ENCODE measurements around the gene RBAK.
A peak's percentile ranks its signal among the peaks of the same experiment; 100 is the strongest.
"Not testable (repeated sequence)": the region's sequence is repeated elsewhere in the genome, so short reads cannot be mapped to it uniquely, and the experiment has no call there.

RBAK gene

GRCh38 chr7:5045558-5046396 lies at the start of gene RBAK:
Gene RBAK (plus strand): TSS chr7:5045860. CDS start chr7:5048077, 2,217 bp downstream.
- peak; percentile 99 for DNase-seq

DNA sequence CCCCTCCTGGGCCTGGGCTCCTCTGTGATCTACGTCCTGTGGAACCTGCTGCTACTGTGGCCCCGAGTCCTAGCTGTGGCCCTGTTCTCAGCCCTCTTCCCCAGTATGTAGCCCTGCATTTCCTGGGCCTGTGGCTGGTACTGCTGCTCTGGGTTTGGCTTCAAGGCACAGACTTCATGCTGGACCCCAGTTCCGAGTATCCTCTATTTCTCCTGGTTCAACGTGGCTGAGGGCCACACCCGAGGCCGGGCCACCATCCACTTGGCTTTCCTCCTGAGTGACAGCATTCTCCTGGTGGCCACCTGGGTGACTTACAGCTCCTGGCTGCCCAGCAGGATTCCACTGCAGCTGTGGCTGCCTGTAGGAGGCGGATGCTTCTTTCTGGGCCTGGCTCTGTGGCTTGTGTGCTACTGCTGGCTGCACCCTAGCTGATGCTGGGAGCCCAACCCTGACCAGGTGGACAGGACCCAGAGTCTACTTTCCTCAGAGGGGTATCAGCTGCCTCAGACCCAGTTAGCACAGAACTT lies 48.9 kb upstream of the RBAK start:
- no peak for DNase-seq

- DNase-seq, result no peak
These were observed 47.4 kb upstream of the RBAK start for GRCh38 chr7:4998244-4998643.

GRCh38 chr7:4998910-4999309 lies 46.8 kb upstream of the RBAK start:
- no peak for DNase-seq

DNA sequence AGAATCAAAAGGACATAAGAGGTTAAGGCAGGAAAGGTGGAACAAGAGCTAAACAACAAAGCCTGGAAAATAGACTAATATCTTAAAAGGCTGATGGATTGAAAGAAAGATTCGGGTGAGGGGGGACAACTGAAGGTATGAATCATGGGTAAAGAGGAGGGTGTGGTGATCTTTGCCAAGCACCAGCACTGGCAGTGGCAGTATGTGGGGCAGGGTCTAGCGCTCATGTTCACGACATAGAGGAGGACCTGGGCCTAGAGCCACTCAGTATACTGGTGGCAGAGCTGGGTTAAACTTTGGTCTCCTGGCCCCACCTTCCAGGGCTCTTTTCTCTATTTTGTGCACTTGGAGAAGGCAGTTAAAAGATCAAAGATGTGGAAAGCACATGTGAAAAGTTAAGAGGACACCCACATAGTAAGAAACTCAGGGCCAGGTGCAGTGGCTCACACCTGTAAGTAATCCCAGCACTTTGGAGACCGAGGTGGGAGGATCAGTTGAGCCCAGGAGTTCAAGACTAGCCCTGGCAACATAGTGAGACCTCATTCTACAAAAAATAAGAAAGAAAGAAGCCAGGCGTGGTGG lies 46.2 kb upstream of the RBAK start:
- no peak for DNase-seq

DNA sequence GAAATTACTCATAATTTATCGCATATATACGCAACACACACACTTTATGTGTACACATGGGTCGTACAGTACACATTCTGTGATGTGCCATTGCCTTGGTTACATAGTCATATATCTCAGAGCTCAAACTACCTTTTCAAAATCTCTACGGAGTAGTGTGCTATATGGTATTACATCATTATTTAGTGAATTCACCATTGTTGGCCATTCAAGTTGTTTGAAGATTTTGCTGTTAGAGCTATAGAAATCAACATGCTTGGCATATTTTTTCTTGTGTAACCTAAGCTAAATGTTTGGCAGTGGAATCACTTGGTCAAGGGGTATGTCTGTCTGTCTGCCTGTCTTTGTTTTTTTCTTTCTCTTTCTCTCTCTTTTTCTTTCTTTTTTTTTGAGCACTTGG lies 44.7 kb upstream of the RBAK start:
- DNase-seq, result no peak

DNA sequence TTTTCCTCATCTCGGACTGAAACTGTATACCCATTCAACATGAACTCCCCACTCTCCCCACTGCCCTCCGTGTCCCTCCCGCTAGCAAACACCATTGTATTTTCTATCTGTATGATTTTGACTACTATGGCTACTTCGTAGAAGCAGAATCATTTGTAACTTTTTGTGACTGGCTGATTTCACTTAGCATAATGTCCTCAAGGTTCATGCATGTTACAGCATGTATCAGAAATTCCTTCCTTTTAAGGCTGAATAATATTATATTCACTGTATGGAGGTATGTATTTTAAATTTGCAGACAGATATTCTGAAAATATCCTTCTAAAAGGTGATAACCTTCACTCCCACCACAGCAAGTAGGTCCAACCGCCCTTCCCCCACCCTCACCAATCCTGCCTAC lies 43.7 kb upstream of the RBAK start:
- no peak for DNase-seq

- no peak for DNase-seq
These were observed 40.6 kb upstream of the RBAK start for GRCh38 chr7:5005066-5005465.

DNA sequence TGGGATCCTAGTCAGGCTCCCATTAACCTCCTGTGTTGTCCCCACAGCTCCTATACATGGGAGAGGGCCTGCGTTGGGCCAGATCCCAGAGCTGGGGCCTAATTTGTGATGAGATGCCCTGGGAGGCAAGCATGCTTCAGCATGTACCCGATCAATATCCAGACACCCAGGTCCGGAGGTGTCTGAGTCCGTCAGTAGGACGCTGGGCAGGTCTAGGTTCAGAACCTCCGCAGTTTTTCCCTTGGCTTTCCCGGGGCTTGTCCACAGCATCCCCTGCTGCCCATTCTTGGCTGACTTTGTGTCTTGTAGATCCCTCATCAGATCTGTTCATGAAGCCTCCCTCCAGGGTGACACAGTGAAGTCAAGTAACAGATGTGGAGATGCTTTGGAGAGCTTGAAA lies 32.7 kb upstream of the RBAK start:
- DNase-seq, result no peak

GRCh38 chr7:5015936-5016335 lies 29.7 kb upstream of the RBAK start:
- DNase-seq, result not testable (repeated sequence)

DNA sequence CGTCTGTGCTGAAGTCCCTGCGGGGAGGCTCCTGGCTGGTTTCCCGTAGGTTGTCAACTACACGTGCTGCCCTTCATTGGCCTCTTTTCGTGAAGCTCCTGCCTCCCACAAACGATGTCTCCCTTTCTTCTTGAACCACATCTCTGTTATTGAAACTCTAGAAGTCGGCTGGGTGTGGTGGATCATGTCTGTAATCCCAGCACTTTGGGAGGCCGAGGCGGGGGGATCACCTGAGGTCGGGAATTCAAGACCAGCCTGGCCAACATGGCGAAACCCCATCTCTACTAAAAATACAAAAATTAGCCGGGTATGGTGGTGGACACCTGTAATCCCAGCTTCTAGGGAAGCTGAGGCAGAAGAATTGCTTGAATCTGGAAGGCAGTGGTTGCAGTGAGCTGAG lies 28.0 kb upstream of the RBAK start:
- DNase-seq, result not testable (repeated sequence)

- DNase-seq, result no peak
These were observed 25.6 kb upstream of the RBAK start for GRCh38 chr7:5020098-5020497.

- DNase-seq, result not testable (repeated sequence)
These were observed 24.6 kb upstream of the RBAK start for GRCh38 chr7:5020976-5021550.

GRCh38 chr7:5023626-5024025 lies 22.0 kb upstream of the RBAK start:
- not testable (repeated sequence) for DNase-seq

DNA sequence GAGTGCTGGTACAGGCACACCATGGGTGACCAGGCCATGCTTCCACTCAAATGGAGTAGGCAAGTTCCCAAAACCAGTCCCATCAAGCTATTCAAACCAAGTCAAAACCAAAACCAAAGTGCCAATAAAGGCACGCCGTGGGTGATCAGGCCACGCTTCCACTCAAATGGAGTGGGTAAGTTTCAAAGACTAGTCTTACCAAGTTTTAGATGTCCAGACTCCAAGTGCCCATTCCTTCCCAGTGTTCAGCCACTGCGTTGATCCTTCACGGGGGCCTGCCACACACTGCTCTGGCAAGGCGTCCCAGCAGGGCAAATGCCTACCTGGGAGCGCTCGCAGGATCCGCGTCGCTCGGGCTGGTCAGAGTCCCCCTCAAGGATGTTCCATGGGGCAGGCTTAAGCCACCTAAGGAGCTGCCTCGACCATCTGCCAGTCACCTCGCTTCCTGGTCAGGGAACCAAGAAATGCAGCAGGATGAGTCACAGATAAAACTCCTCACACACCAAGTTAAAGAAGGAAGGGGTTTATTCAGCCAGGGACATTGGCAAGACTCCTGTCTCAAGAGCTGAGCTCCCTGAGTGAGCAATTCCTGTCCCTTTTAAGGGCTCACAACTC lies 17.8 kb upstream of the RBAK start:
- DNase-seq, result not testable (repeated sequence)

GRCh38 chr7:5033186-5033585 lies 12.5 kb upstream of the RBAK start:
- not testable (repeated sequence) for DNase-seq

GRCh38 chr7:5035276-5035675 lies 10.4 kb upstream of the RBAK start:
- DNase-seq, result no peak

GRCh38 chr7:5036446-5036845 lies 9.2 kb upstream of the RBAK start:
- DNase-seq, result no peak

- no peak for DNase-seq
These were observed 4.6 kb upstream of the RBAK start for GRCh38 chr7:5041047-5041446.

DNA sequence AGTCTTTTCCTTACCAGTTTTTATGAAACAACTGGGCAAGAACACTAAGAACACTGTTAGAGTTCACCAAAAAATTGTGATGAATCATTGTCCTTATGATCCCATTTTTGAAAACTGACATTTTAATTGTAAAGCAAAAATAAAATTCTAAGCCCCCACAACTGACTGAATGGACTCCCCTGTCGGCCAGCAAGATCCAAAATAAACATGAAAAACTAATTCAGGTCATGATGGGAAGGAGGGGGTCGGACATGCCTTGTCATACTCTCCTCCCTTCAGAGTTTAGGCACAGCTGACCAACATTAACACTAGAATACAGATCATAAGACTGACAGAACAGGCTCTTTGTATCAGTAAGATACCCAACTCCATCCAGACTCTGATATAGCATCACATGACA lies 2.0 kb upstream of the RBAK start:
- no peak for DNase-seq

DNA sequence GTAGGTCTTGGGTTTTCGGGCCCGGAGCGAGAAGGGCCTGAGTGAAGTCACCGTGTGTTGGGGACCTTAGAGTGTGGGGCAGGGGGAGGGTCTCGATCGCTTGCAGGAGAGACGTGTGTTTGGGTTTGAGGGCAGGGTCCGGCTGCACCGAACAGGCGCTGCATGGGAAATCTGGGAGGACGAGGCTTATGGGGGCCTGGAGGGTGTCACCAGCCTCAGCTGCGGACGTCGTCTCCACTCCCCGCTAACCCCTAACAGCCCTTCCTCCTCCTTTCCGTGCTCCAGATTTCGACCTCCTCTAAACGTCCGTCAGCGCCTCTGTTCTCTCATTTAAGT lies 705 bp downstream of the RBAK start:
- DNase-seq, result not testable (repeated sequence)

DNA sequence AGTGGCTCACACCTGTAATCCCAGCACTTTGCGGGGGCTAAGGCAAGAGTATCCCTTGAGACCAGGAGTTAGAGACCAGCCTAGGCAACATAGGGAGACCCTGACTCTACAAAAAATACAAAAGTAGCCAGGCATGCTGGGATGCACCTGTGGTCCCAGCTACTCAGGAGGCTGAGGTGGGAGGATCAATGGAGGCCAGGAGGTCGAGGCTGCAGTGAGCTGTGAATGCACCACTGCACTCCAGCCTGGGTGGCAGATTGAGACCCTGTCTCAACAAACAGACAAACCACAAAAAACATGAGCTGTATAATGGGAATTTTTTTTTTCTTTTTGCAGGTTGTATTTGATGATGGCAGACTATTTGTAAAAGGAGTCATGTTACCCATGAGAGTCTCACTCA lies 1.5 kb downstream of the RBAK start:
- DNase-seq, result not testable (repeated sequence)

DNA sequence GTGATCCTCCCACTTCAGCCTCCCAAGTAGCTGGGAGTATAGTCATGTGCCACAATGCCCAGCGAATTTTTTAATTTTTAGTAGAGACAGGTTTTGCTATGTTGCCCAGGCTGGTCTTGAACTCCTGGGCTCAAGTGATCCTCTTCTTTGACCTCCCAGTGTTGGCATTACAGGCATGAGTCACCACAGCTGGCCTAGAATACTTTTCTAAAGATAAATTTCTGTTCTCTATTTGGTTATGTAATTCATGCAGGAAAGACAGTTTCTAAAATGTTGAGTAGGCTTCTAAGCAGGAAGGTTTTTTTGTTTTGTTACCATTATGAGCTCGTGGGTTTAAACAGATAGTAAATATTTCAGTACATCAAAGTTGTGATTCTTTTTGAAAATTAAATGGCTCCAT lies 5.0 kb downstream of the RBAK start:
- DNase-seq, result no peak

DNA sequence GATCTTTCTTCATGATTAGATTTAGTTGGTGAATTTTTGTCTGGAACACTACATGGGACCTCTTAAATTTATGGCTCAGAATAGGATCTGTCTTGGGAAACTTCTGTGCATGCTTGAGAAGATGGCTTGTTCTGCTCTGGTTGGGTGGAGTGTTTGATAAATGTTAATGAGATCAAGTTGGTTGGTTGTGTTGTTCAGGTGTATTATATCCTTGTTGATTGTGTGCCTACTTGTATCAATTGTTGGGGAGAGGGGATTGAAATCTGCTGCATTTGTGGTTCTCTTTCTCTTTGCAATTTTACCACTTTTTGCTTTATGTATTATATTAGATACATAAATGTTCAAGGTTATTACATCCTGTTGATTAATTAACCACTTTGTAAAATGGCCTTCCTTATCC lies 6.1 kb downstream of the RBAK start:
- DNase-seq, result not testable (repeated sequence)
